ENCODE measurements around the gene LOXL3. TPM values are rescaled to one million over a fixed set of nuclear protein-coding genes. Genes with fewer than 3 reads are reported as not detected.

The LOXL3 gene
- total RNA-seq, 4 donors from 2014 or later = 7.2 to 13.2 (median 8.6) TPM

DNA sequence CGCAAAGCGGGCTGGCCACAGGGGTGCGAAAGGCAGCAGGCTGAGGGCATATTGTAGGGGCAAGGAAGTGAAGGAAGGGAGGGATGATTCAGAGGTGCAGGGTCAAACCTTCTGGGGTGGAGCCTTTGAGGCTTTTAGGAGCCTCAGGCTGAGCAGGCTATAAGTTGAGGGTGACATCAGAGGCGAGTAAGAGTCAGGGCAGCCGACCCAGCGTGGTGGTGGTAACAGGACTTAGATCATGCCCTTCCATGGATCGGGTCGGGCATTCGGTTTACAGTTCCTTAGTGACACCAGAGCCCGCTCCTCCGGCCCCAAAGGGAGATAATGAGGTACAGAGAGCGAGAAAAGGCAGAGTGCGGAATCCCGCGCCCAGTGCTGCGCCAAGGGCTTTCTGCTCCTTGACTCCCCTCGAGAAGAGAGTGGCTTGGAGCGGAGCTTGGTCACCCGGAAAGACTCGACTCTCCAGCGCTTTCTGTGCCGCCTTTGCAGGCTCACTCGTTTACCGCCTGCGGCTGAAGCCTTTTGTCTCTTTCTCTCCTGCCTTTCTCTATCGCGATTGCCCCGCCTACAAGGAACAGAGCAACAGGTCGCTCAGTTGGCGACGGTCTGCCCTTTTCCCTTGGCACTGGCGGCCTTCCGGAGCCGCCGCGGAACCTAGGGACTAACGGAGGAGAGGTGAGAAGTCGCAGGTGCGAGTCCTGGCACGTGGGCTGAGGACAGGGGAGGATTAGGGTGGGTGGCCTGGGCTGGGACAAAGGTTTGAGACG lies 55.1 kb downstream of the LOXL3 start:
- H3K9me3 ChIP-seq = no peaks in the 10 kb centered on the region
- H3K4me1 ChIP-seq = peaks cover 0 to 47% (median 24%) of the 10 kb centered on the region in 3 donors
- TF ChIP-seq POLR2A (IDR thresholded peaks at IDR 0.05) (no peak), EP300 (IDR thresholded peaks at IDR 0.05) (no peak), POLR2AphosphoS5 (IDR thresholded peaks at IDR 0.05) (no peak)
- TF ChIP-seq, protein P1, sequence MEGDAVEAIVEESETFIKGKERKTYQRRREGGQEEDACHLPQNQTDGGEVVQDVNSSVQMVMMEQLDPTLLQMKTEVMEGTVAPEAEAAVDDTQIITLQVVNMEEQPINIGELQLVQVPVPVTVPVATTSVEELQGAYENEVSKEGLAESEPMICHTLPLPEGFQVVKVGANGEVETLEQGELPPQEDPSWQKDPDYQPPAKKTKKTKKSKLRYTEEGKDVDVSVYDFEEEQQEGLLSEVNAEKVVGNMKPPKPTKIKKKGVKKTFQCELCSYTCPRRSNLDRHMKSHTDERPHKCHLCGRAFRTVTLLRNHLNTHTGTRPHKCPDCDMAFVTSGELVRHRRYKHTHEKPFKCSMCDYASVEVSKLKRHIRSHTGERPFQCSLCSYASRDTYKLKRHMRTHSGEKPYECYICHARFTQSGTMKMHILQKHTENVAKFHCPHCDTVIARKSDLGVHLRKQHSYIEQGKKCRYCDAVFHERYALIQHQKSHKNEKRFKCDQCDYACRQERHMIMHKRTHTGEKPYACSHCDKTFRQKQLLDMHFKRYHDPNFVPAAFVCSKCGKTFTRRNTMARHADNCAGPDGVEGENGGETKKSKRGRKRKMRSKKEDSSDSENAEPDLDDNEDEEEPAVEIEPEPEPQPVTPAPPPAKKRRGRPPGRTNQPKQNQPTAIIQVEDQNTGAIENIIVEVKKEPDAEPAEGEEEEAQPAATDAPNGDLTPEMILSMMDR (IDR thresholded peaks at IDR 0.05) = no peak
- H3K4me3 ChIP-seq = peak overlapping the region in 1 of 2 donors; percentile 40
- WGBS, 2 donors (ENCODE audit: low coverage in 1 of 2) = 4 to 7% methylated on average over 4 to 8 of the region's 41 CpGs
- ATAC-seq = no peak
- no peak overlapping the region for H3K27ac ChIP-seq
- H3K27me3 ChIP-seq = peaks cover 72% of the 10 kb centered on the region
- H3K36me3 ChIP-seq = peaks cover 0 to 13% of the 10 kb centered on the region in 2 donors

DNA sequence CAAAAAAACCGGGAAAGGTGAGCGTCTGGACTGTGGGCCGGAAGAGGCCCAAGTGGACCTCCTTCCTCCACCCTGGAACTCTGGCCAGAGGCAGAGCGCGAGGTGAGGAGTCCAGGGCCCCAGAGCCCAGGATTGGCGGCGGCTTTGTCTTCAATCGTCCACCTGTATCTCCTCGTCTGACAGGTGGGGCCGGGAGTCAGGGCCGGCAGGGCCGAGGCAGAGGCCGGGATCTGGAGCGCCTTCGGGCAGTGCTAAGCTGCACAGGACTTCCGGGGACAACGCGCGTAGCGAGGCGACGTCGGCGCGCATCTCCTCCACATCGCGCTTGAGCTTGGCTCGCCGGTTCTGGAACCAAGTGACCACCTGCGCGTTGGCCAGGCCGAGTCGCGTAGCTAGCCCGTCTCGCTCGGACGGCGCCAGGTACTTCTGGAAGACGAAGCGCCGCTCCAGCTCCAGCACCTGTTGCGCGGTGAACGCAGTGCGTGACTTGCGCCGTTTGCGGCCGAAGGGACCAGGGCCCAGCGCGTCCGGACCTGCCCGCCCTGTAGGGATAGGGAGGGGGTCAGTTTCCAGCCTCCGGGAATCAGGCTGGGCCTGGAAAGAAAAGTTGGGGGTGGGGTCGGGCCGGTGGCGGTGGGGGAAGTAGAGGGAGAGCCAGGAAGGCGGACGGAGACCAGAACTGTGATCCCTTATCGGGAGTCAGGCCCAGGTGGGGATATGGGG lies 55.8 kb downstream of the LOXL3 start:
- Histone ChIP-seq H3K4me3 (peak overlapping the region in 1 of 2 donors; percentile 40), H3K27me3 (peaks cover 65% of the 10 kb centered on the region), H3K4me1 (peaks cover 0 to 40% (median 24%) of the 10 kb centered on the region in 3 donors), H3K36me3 (peaks cover 0 to 21% of the 10 kb centered on the region in 2 donors), H3K27ac (peak overlapping the region in 1 of 4 donors; percentile 3), H3K9me3 (no peaks in the 10 kb centered on the region)
- ATAC-seq = peak; percentile 16
- TF ChIP-seq, protein P1 (IDR thresholded peaks at IDR 0.05) = no peak
- TF ChIP-seq POLR2AphosphoS5 (IDR thresholded peaks at IDR 0.05) (no peak), EP300 (IDR thresholded peaks at IDR 0.05) (no peak), POLR2A (IDR thresholded peaks at IDR 0.05) (no peak)
- 5 to 14% methylated on average over 7 to 11 of the region's 61 CpGs for WGBS, 2 donors (ENCODE audit: low coverage in 1 of 2)

DNA sequence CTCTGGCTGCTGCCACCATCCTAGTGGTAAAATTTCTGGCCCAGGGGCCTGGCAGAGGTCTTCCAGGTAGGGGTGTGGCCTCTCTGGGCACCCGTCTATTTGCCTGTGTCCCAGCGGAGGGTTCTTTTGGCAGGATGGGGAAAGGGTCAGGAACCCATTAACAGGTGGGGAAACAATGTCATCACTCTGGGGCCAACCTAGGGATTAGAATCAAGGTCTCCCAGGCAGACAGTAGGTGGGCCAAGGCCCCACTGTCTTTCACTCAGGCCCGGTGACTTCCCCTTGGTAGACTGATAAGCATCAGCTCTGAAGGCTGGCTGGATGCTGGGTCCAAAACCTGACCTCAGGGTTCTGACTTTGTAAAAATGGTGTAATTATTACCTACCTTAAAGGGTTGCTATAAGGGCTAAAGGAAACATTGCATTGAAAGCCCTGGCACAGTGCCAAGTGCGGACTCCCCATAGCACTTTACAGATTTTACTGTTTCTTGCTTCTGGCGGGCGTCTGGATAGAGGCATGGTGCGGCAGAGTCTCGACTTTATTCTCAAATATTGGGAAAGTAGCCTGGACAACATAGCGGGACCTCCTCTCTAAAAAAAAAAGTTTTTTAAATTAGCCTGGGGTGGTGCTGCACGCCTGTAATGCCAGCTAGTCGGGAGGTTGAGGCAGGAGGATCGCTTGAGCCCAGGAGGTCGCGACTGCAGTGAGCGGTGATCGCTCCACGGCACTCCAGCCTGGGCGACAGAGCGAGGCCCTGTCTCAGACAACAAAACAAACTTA lies 56.6 kb downstream of the LOXL3 start:
- 42% methylated on average over 15 of the region's 19 CpGs; no CpG with 5 or more reads in 1 of the 2 donors for WGBS, 2 donors (ENCODE audit: low coverage in 1 of 2)
- TF ChIP-seq POLR2AphosphoS5 (IDR thresholded peaks at IDR 0.05) = no peak
- no peak for TF ChIP-seq EP300 (IDR thresholded peaks at IDR 0.05)
- no peak for TF ChIP-seq POLR2A (IDR thresholded peaks at IDR 0.05)
- TF ChIP-seq, protein P1 (IDR thresholded peaks at IDR 0.05) = no peak
- H3K4me3 ChIP-seq = peak overlapping the region in 1 of 2 donors; percentile 40
- H3K4me1 ChIP-seq = peaks cover 0 to 32% (median 24%) of the 10 kb centered on the region in 3 donors
- no peaks in the 10 kb centered on the region for H3K9me3 ChIP-seq
- ATAC-seq = no peak
- peaks cover 57% of the 10 kb centered on the region for H3K27me3 ChIP-seq
- no peak overlapping the region for H3K27ac ChIP-seq
- peaks cover 0 to 28% of the 10 kb centered on the region in 2 donors for H3K36me3 ChIP-seq

DNA sequence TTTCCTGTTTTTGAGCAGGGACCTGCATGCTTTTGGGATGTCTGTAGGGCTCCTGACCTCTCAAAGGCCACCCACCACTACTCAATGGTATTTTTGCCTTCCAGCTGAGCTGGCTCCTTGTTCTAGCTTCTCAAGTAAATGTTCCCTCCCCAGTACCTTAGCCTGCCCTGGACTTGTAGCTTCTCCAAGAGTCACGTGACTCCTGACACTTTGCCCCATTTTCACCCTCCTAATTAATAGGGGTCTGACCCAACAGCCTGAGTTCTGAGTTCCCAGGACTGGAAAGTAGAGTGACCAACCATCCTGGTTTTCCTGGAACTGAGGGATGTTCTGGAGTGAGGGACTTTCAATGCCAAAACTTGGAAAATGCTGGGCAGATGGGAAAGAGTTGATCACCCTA lies 58.3 kb downstream of the LOXL3 start:
- Histone ChIP-seq H3K9me3 (no peaks in the 10 kb centered on the region), H3K27ac (no peak overlapping the region), H3K4me3 (no peak overlapping the region), H3K4me1 (peaks cover 0 to 30% (median 24%) of the 10 kb centered on the region in 3 donors), H3K36me3 (peaks cover 0 to 46% of the 10 kb centered on the region in 2 donors), H3K27me3 (peaks cover 40% of the 10 kb centered on the region)
- TF ChIP-seq EP300 (IDR thresholded peaks at IDR 0.05) = no peak
- no peak for TF ChIP-seq POLR2AphosphoS5 (IDR thresholded peaks at IDR 0.05)
- TF ChIP-seq POLR2A (IDR thresholded peaks at IDR 0.05) = no peak
- TF ChIP-seq, protein P1 (IDR thresholded peaks at IDR 0.05) = no peak
- 80% methylated on average over 1 of the region's 1 CpG; no CpG with 5 or more reads in 1 of the 2 donors for WGBS, 2 donors (ENCODE audit: low coverage in 1 of 2)
- ATAC-seq = no peak
